ENCODE data around the gene TGM2. TPM values are rescaled to one million over a fixed set of nuclear protein-coding genes. Genes with fewer than 3 reads are reported as not detected.

TGM2 gene
- total RNA-seq, 4 donors from 2014 or later, result 2.8 to 33.2 (median 11.5) TPM

GRCh38 chr20:38199501-38200390 is 34.7 kb upstream of the TGM2 start:
- Histone ChIP-seq H3K36me3 (no peaks in the 10 kb centered on the region), H3K27ac (no peak overlapping the region), H3K4me1 (peaks cover 7 to 18% (median 16%) of the 10 kb centered on the region in 3 donors), H3K27me3 (peaks cover 0 to 13% (median 0%) of the 10 kb centered on the region in 4 donors), H3K9me3 (no peaks in the 10 kb centered on the region), H3K4me3 (no peak overlapping the region)
- TF ChIP-seq, protein P1, sequence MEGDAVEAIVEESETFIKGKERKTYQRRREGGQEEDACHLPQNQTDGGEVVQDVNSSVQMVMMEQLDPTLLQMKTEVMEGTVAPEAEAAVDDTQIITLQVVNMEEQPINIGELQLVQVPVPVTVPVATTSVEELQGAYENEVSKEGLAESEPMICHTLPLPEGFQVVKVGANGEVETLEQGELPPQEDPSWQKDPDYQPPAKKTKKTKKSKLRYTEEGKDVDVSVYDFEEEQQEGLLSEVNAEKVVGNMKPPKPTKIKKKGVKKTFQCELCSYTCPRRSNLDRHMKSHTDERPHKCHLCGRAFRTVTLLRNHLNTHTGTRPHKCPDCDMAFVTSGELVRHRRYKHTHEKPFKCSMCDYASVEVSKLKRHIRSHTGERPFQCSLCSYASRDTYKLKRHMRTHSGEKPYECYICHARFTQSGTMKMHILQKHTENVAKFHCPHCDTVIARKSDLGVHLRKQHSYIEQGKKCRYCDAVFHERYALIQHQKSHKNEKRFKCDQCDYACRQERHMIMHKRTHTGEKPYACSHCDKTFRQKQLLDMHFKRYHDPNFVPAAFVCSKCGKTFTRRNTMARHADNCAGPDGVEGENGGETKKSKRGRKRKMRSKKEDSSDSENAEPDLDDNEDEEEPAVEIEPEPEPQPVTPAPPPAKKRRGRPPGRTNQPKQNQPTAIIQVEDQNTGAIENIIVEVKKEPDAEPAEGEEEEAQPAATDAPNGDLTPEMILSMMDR (IDR thresholded peaks at IDR 0.05), result no peak
- no peak for TF ChIP-seq POLR2A (IDR thresholded peaks at IDR 0.05)
- intact Hi-C loops (cut with DNase I), result no loop called here
- no peak for DNase-seq
- 65 to 74% methylated on average over 9 to 13 of the region's 14 CpGs for WGBS, 2 donors

- H3K4me1 ChIP-seq, result peaks cover 7 to 18% (median 16%) of the 10 kb centered on the region in 3 donors
- H3K27me3 ChIP-seq, result peaks cover 0 to 10% (median 0%) of the 10 kb centered on the region in 4 donors
- TF ChIP-seq, protein P1 (IDR thresholded peaks at IDR 0.05), result no peak
- no peak for TF ChIP-seq POLR2A (IDR thresholded peaks at IDR 0.05)
- WGBS, 2 donors, result 45 to 69% methylated on average over 5 of the region's 8 CpGs
- no peak overlapping the region for H3K4me3 ChIP-seq
- H3K9me3 ChIP-seq, result no peaks in the 10 kb centered on the region
- intact Hi-C loops (cut with DNase I), result no loop called here
- DNase-seq, result no peak
- H3K27ac ChIP-seq, result no peak overlapping the region
- H3K36me3 ChIP-seq, result no peaks in the 10 kb centered on the region
Observed at GRCh38 chr20:38198238-38198861, 33.3 kb upstream of the TGM2 start.

GRCh38 chr20:38197619-38198018 is 32.5 kb upstream of the TGM2 start:
- 69 to 75% methylated on average over 1 of the region's 1 CpG for WGBS, 2 donors
- H3K9me3 ChIP-seq, result no peaks in the 10 kb centered on the region
- H3K27me3 ChIP-seq, result peaks cover 0 to 6% (median 0%) of the 10 kb centered on the region in 4 donors
- peaks cover 7 to 18% (median 16%) of the 10 kb centered on the region in 3 donors for H3K4me1 ChIP-seq
- DNase-seq, result no peak
- H3K27ac ChIP-seq, result no peak overlapping the region
- no peak overlapping the region for H3K4me3 ChIP-seq
- TF ChIP-seq, protein P1 (IDR thresholded peaks at IDR 0.05), result no peak
- TF ChIP-seq POLR2A (IDR thresholded peaks at IDR 0.05), result no peak
- no peaks in the 10 kb centered on the region for H3K36me3 ChIP-seq
- intact Hi-C loops (cut with DNase I), result no loop called here

GRCh38 chr20:38197217-38197616 is 32.1 kb upstream of the TGM2 start:
- 78 to 80% methylated on average over 5 of the region's 5 CpGs for WGBS, 2 donors
- peaks cover 7 to 18% (median 16%) of the 10 kb centered on the region in 3 donors for H3K4me1 ChIP-seq
- H3K27me3 ChIP-seq, result peaks cover 0 to 6% (median 0%) of the 10 kb centered on the region in 4 donors
- intact Hi-C loops (cut with DNase I), result no loop called here
- no peak overlapping the region for H3K27ac ChIP-seq
- H3K36me3 ChIP-seq, result no peaks in the 10 kb centered on the region
- no peak for DNase-seq
- H3K9me3 ChIP-seq, result no peaks in the 10 kb centered on the region
- no peak for TF ChIP-seq POLR2A (IDR thresholded peaks at IDR 0.05)
- TF ChIP-seq, protein P1 (IDR thresholded peaks at IDR 0.05), result no peak
- no peak overlapping the region for H3K4me3 ChIP-seq

DNA sequence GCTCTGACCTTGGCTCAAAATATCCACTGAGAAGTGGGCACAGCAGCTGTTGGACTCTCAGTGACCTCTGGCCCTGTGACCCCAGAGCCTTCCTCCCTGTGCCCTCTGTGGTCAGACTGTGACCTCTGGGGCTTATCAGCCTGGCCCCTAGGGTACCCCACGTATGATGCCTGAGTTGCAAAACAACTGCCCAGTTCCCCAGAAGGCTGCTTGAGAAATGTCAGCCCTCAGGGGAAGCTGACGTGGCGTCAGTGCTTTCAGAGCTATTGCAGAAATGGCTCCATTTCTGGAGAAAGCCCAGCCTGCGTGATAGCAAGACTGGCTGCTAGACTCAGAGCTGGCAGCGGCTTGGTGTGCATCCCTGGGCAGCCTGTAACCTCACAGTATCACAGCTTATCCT is 31.5 kb upstream of the TGM2 start:
- H3K4me1 ChIP-seq, result peaks cover 7 to 18% (median 16%) of the 10 kb centered on the region in 3 donors
- peak overlapping the region in 3 of 4 donors; percentile 30 to 70 (median 48) for H3K27ac ChIP-seq
- no peak for TF ChIP-seq POLR2A (IDR thresholded peaks at IDR 0.05)
- TF ChIP-seq, protein P1 (IDR thresholded peaks at IDR 0.05), result no peak
- WGBS, 2 donors, result 0 to 16% methylated on average over 2 to 5 of the region's 5 CpGs
- intact Hi-C loops (cut with DNase I), result no loop called here
- H3K4me3 ChIP-seq, result no peak overlapping the region
- DNase-seq, result no peak
- peaks cover 0 to 6% (median 0%) of the 10 kb centered on the region in 4 donors for H3K27me3 ChIP-seq
- H3K9me3 ChIP-seq, result no peaks in the 10 kb centered on the region
- no peaks in the 10 kb centered on the region for H3K36me3 ChIP-seq

Measured in esophagus squamous epithelium (tissue), 5 donors.